Lower leg skin (tissue), 3 donors: ENCODE data around the gene SLC25A44.

Experiments used
- CTCF ChIP-seq, 3 donors: fragments of 450-650 bp; IDR thresholded peaks; one replicate each; pipeline ENCODE4 v1.5.1; 2016; ENCODE audit warnings: antibody characterized with exemption in 3 of 3, mild to moderate bottlenecking in 3 of 3, moderate library complexity in 2 of 3
- POLR2A ChIP-seq, 2 donors: fragments of 450-650 bp; IDR thresholded peaks; one replicate each; pipeline ENCODE4 v1.6.1; 2016 to 2017; ENCODE audit warnings: antibody characterized with exemption in 2 of 2, mild to moderate bottlenecking in 1 of 2, moderate library complexity in 1 of 2

DNA sequence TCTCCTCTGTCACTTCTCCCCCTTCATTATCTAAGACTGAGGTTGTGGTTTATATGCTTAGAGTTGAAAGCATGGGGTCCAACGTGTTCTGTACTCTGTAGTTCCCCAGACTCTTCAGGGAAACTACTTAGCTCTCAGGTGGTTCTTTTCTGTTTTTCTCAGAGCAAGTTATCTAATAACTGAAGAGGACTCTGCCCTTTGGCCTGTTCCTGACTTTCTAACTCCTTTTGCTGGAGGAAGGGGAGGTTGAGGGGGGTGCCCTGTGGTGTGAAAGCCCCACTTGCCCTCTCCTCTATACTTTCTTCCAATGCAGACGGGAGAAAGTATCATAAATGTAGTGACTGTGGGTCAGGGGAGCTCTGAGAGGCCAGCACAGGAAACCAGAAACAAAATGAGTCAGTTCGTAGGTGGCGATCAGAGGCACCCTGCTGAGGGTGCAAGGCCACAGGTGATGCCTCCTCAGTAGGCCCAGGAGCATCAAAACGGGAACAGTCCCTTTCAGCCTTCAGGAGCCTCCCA lies 5.0 kb downstream of the SLC25A44 start:
- TF ChIP-seq CTCF (IDR thresholded peaks at IDR 0.05) (no peak), POLR2A (IDR thresholded peaks at IDR 0.05) (no peak)
